T-helper 17 cell (primary cell): ENCODE data around the gene RBM47. TPM values are rescaled to one million over a fixed set of nuclear protein-coding genes. Genes with fewer than 3 reads are reported as not detected.
"Not testable (repeated sequence)": the region's sequence is repeated elsewhere in the genome, so short reads cannot be mapped to it uniquely, and the experiment has no call there.

ENCODE experiments used
- ATAC-seq: fragments of 150-1000 bp; cut with Tn5 transposase; 2 replicates; pipeline ENCODE4 v1.10.0; 2021; ENCODE audit warnings: mild to moderate bottlenecking, moderate library complexity
- DNase-seq, 3 donors: peaks; one replicate each; pipeline versions ENCODE4 v3.0.0 to v3.0.0-alpha.2; 2020 to 2021
- H3K9me3 ChIP-seq: one replicate; pipeline ENCODE4 v1.7.0; 2013; ENCODE audit warnings: low read length, mild to moderate bottlenecking; ENCODE audit not compliant: control insufficient read depth, poor library complexity, severe bottlenecking
- H3K27ac Mint-ChIP-seq: one replicate; pipeline ENCODE4 v1.8.0; 2022; ENCODE audit warnings: mild to moderate bottlenecking, moderate library complexity, mixed read lengths
- H3K27me3 Mint-ChIP-seq: one replicate; pipeline ENCODE4 v1.8.0; 2022; ENCODE audit warnings: mixed read lengths
- H3K36me3 Mint-ChIP-seq: one replicate; pipeline ENCODE4 v1.8.0; 2022; ENCODE audit warnings: low read depth, mixed read lengths
- H3K4me1 Mint-ChIP-seq: one replicate; pipeline ENCODE4 v1.8.0; 2022; ENCODE audit warnings: mild to moderate bottlenecking, mixed read lengths
- H3K4me3 Mint-ChIP-seq: one replicate; pipeline ENCODE4 v1.8.0; 2022; ENCODE audit warnings: mild to moderate bottlenecking, moderate library complexity, mixed read lengths
- total RNA-seq, 4 donors: library from RNA in 2 of 4; stranded (reverse) in 2 of 4; gene quantifications; one replicate each; pipeline ENCODE4 v1.2.3 and lab custom pipeline; 2022 to 2026

Gene RBM47
- total RNA-seq, 2 donors from 2014 or later = 0.91 to 3.4 TPM

GRCh38 chr4:40462326-40462725 lies 167.3 kb downstream of the RBM47 start:
- Mint-ChIP-seq H3K27me3 (no peaks in the 10 kb centered on the region), H3K4me1 (peaks cover 4% of the 10 kb centered on the region), H3K27ac (no peak overlapping the region), H3K36me3 (peaks cover 2% of the 10 kb centered on the region), H3K4me3 (no peak overlapping the region)
- H3K9me3 ChIP-seq = no peaks in the 10 kb centered on the region
- ATAC-seq = peak; percentile 68
- no peak for DNase-seq

- H3K36me3 Mint-ChIP-seq = peaks cover 2% of the 10 kb centered on the region
Measured at GRCh38 chr4:40461879-40462278, 167.8 kb downstream of the RBM47 start.

GRCh38 chr4:40461062-40461461 lies 168.6 kb downstream of the RBM47 start:
- ATAC-seq (no peak), DNase-seq (no peak)
- H3K9me3 ChIP-seq = no peaks in the 10 kb centered on the region
- H3K27ac Mint-ChIP-seq = no peak overlapping the region
- H3K27me3 Mint-ChIP-seq = no peaks in the 10 kb centered on the region
- peaks cover 4% of the 10 kb centered on the region for H3K4me1 Mint-ChIP-seq
- H3K4me3 Mint-ChIP-seq = no peak overlapping the region
- peaks cover 2% of the 10 kb centered on the region for H3K36me3 Mint-ChIP-seq

More at GRCh38 chr4:40461879-40462278, 167.8 kb downstream of the RBM47 start:
- Mint-ChIP-seq H3K4me1 (peaks cover 4% of the 10 kb centered on the region), H3K27ac (no peak overlapping the region), H3K4me3 (no peak overlapping the region), H3K27me3 (no peaks in the 10 kb centered on the region)
- DNase-seq = no peak
- H3K9me3 ChIP-seq = no peaks in the 10 kb centered on the region
- no peak for ATAC-seq

- H3K9me3 ChIP-seq = no peaks in the 10 kb centered on the region
- Mint-ChIP-seq H3K27ac (no peak overlapping the region), H3K4me3 (no peak overlapping the region), H3K4me1 (peaks cover 4% of the 10 kb centered on the region), H3K27me3 (no peaks in the 10 kb centered on the region), H3K36me3 (peaks cover 2% of the 10 kb centered on the region)
- no peak for DNase-seq
- ATAC-seq = no peak
Measured at GRCh38 chr4:40458683-40459082, 171.0 kb downstream of the RBM47 start.

- H3K36me3 Mint-ChIP-seq = peaks cover 2% of the 10 kb centered on the region
- H3K4me3 Mint-ChIP-seq = no peak overlapping the region
- H3K27ac Mint-ChIP-seq = no peak overlapping the region
- no peaks in the 10 kb centered on the region for H3K27me3 Mint-ChIP-seq
- H3K4me1 Mint-ChIP-seq = peaks cover 4% of the 10 kb centered on the region
- no peak for ATAC-seq
- no peaks in the 10 kb centered on the region for H3K9me3 ChIP-seq
- no peak for DNase-seq
Measured at GRCh38 chr4:40458109-40458508, 171.6 kb downstream of the RBM47 start.

GRCh38 chr4:40455340-40455902 lies 174.2 kb downstream of the RBM47 start:
- Mint-ChIP-seq H3K4me1 (peaks cover 10% of the 10 kb centered on the region), H3K36me3 (no peaks in the 10 kb centered on the region), H3K4me3 (no peak overlapping the region), H3K27ac (no peak overlapping the region), H3K27me3 (no peaks in the 10 kb centered on the region)
- no peaks in the 10 kb centered on the region for H3K9me3 ChIP-seq
- DNase-seq (no peak), ATAC-seq (no peak)

GRCh38 chr4:40454816-40455215 lies 174.8 kb downstream of the RBM47 start:
- Mint-ChIP-seq H3K4me1 (peaks cover 10% of the 10 kb centered on the region), H3K36me3 (no peaks in the 10 kb centered on the region), H3K4me3 (no peak overlapping the region), H3K27me3 (no peaks in the 10 kb centered on the region), H3K27ac (no peak overlapping the region)
- no peak for ATAC-seq
- H3K9me3 ChIP-seq = no peaks in the 10 kb centered on the region
- DNase-seq = no peak

- peaks cover 10% of the 10 kb centered on the region for H3K4me1 Mint-ChIP-seq
- no peak for ATAC-seq
Measured at GRCh38 chr4:40453912-40454311, 175.8 kb downstream of the RBM47 start.

GRCh38 chr4:40448875-40449274 lies 180.8 kb downstream of the RBM47 start:
- DNase-seq = no peak
- no peak overlapping the region for H3K27ac Mint-ChIP-seq
- H3K4me1 Mint-ChIP-seq = peaks cover 10% of the 10 kb centered on the region
- H3K9me3 ChIP-seq = no peaks in the 10 kb centered on the region
- no peak overlapping the region for H3K4me3 Mint-ChIP-seq
- ATAC-seq = no peak
- no peaks in the 10 kb centered on the region for H3K27me3 Mint-ChIP-seq
- H3K36me3 Mint-ChIP-seq = no peaks in the 10 kb centered on the region

More at GRCh38 chr4:40453912-40454311, 175.8 kb downstream of the RBM47 start:
- no peaks in the 10 kb centered on the region for H3K9me3 ChIP-seq
- Mint-ChIP-seq H3K27ac (no peak overlapping the region), H3K4me3 (no peak overlapping the region), H3K27me3 (no peaks in the 10 kb centered on the region), H3K36me3 (no peaks in the 10 kb centered on the region)
- DNase-seq = no peak

GRCh38 chr4:40446839-40447238 lies 182.8 kb downstream of the RBM47 start:
- H3K27ac Mint-ChIP-seq = no peak overlapping the region
- ATAC-seq (no peak), DNase-seq (no peak)
- H3K36me3 Mint-ChIP-seq = no peaks in the 10 kb centered on the region
- H3K9me3 ChIP-seq = no peaks in the 10 kb centered on the region
- H3K27me3 Mint-ChIP-seq = peaks cover 4% of the 10 kb centered on the region
- H3K4me1 Mint-ChIP-seq = peaks cover 4% of the 10 kb centered on the region
- H3K4me3 Mint-ChIP-seq = no peak overlapping the region

GRCh38 chr4:40446261-40446750 lies 183.4 kb downstream of the RBM47 start:
- not testable (repeated sequence) for H3K4me1 Mint-ChIP-seq, H3K27me3 Mint-ChIP-seq, H3K9me3 ChIP-seq, H3K4me3 Mint-ChIP-seq, DNase-seq, H3K36me3 Mint-ChIP-seq, ATAC-seq, H3K27ac Mint-ChIP-seq

- ATAC-seq = no peak
Measured at GRCh38 chr4:40445671-40446070, 184.0 kb downstream of the RBM47 start.

GRCh38 chr4:40441430-40441829 lies 188.2 kb downstream of the RBM47 start:
- no peaks in the 10 kb centered on the region for H3K36me3 Mint-ChIP-seq
- no peak for ATAC-seq
- no peak overlapping the region for H3K27ac Mint-ChIP-seq
- H3K4me3 Mint-ChIP-seq = no peak overlapping the region
- H3K27me3 Mint-ChIP-seq = peaks cover 5% of the 10 kb centered on the region
- no peak for DNase-seq
- no peaks in the 10 kb centered on the region for H3K9me3 ChIP-seq
- peaks cover 8% of the 10 kb centered on the region for H3K4me1 Mint-ChIP-seq

More at GRCh38 chr4:40445671-40446070, 184.0 kb downstream of the RBM47 start:
- no peaks in the 10 kb centered on the region for H3K9me3 ChIP-seq
- no peaks in the 10 kb centered on the region for H3K36me3 Mint-ChIP-seq
- H3K27ac Mint-ChIP-seq = no peak overlapping the region
- peaks cover 5% of the 10 kb centered on the region for H3K27me3 Mint-ChIP-seq
- DNase-seq = no peak
- no peaks in the 10 kb centered on the region for H3K4me1 Mint-ChIP-seq
- no peak overlapping the region for H3K4me3 Mint-ChIP-seq

GRCh38 chr4:40439519-40439918 lies 190.1 kb downstream of the RBM47 start:
- H3K9me3 ChIP-seq = no peaks in the 10 kb centered on the region
- ATAC-seq (no peak), DNase-seq (no peak)
- H3K36me3 Mint-ChIP-seq = no peaks in the 10 kb centered on the region
- H3K27ac Mint-ChIP-seq = no peak overlapping the region
- peaks cover 8% of the 10 kb centered on the region for H3K4me1 Mint-ChIP-seq
- H3K4me3 Mint-ChIP-seq = no peak overlapping the region
- H3K27me3 Mint-ChIP-seq = peaks cover 5% of the 10 kb centered on the region
